ENCODE measurements around the gene SLCO4A1.

DNA sequence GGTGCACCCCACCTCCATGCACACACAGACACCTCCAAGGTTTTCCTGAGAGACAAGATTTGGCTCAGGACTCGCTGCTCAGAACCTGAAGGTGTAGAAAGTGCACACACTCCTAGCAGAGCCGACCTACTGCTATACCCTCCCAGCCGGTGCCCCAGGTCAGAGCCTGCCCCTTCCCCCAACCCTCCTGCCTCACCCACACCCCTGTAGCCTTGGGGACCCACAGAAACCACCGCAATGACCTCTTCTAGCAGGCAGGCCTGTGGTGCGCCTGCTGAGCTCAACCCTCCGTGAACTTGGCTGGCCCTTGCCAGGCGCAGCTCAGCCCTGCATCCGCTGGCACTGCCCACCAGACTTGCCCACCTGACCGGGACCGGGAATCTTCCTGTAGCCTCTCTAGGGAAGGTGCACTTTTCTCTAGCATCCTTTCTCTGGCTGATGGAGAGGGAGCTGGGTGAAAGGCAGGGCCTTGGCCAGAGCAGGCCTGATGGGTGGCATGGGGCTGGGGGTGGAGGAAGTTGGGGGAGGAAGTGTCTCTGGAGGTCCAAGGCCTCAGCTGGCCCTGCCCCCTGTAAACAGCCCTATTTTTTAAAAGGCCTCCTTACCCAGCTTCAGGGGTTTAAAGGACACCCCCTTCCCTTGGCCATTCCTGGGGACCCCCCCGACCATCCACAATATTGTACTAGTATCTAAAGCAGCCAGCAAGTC lies 36.9 kb upstream of the SLCO4A1 start:
- TF ChIP-seq CTCF (conservative IDR thresholded peaks at IDR 0.05 in 1 of 2, IDR thresholded peaks at IDR 0.05 in 1 of 2; ENCODE audit: low read depth in 1 of 2, low read length in 2 of 2) (no peak), EZH2 (IDR thresholded peaks at IDR 0.05; ENCODE audit: low read length, missing control alignments) (no peak)

Measured in fibroblast of lung (primary cell).